HepG2 (cell line): Measurements from ENCODE around the gene CC2D1A.

Experiments used
- ATF7-NPFF ChIP-seq: sonication (generic); formaldehyde crosslinking; IDR thresholded peaks from 2 replicates; pipeline ENCODE4 v1.8.1; 2023; ENCODE audit warnings: mild to moderate bottlenecking, low read depth, missing genetic modification reagents, moderate library complexity
- EP300 ChIP-seq, 3 experiments: sonication (generic) in 1 of 3; formaldehyde crosslinking in 1 of 3; IDR thresholded peaks; 2 replicates each; pipeline versions ENCODE4 v1.5.1 to v1.6.1; 2011 to 2020; ENCODE audit warnings: low read depth in 2 of 3, low read length in 2 of 3, borderline replicate concordance in 1 of 3, improper control_type of control experiment in 1 of 3, mild to moderate bottlenecking in 1 of 3, missing genetic modification reagents in 1 of 3, moderate library complexity in 1 of 3
- HNRNPUL1 ChIP-seq: fragments of 200-400 bp; formaldehyde crosslinking; IDR thresholded peaks from 2 replicates; pipeline ENCODE4 v1.6.1; 2017; ENCODE audit warnings: low read depth, mild to moderate bottlenecking, low read length, moderate library complexity
- KAT2B ChIP-seq: fragments of 150-350 bp; IDR thresholded peaks from 2 replicates; pipeline ENCODE4 v1.6.1; 2014; ENCODE audit warnings: low read depth, low read length, borderline replicate concordance
- MED1 ChIP-seq: sonication (generic); formaldehyde crosslinking; IDR thresholded peaks from 2 replicates; pipeline ENCODE4 v1.4.0; 2020; ENCODE audit warnings: missing genetic modification reagents
- NR2F6 ChIP-seq, 2 experiments: IDR thresholded peaks; 2 replicates each; pipeline ENCODE4 v1.6.1; 2016; ENCODE audit warnings: antibody characterized with exemption in 1 of 2, mild to moderate bottlenecking in 1 of 2
- REST ChIP-seq, 2 experiments: IDR thresholded peaks; 2 replicates each; pipeline ENCODE4 v1.6.1; 2011 to 2012; ENCODE audit warnings: low read length in 2 of 2, borderline replicate concordance in 1 of 2, low read depth in 1 of 2, mild to moderate bottlenecking in 1 of 2, moderate library complexity in 1 of 2
- SALL1 ChIP-seq: sonication (generic); formaldehyde crosslinking; IDR thresholded peaks from 2 replicates; pipeline ENCODE4 v1.8.0; 2022; ENCODE audit warnings: mild to moderate bottlenecking, missing genetic modification reagents
- SUZ12 ChIP-seq: fragments of 150-350 bp; IDR thresholded peaks from 2 replicates; pipeline ENCODE4 v1.6.1; 2014; ENCODE audit warnings: low read depth, low read length
- ZNF530 ChIP-seq: sonication (generic); formaldehyde crosslinking; IDR thresholded peaks from 2 replicates; pipeline ENCODE4 v1.5.0; 2020; ENCODE audit warnings: low read depth, mild to moderate bottlenecking, missing genetic modification reagents
- TF ChIP-seq, protein P1 (sequence below): sonication (generic); formaldehyde crosslinking; IDR thresholded peaks from 2 replicates; pipeline ENCODE4 v1.5.0; 2020; ENCODE audit warnings: mild to moderate bottlenecking, missing genetic modification reagents, moderate library complexity
- TF ChIP-seq, protein P2 (sequence below): sonication (generic); formaldehyde crosslinking; IDR thresholded peaks from 2 replicates; pipeline ENCODE4 v1.5.0; 2020; ENCODE audit warnings: missing genetic modification reagents

GRCh38 chr19:13977803-13978202, 71.8 kb downstream of the CC2D1A start:
- TF ChIP-seq SALL1 (CRISPR knock-in tag): no peak
- TF ChIP-seq, protein P1, sequence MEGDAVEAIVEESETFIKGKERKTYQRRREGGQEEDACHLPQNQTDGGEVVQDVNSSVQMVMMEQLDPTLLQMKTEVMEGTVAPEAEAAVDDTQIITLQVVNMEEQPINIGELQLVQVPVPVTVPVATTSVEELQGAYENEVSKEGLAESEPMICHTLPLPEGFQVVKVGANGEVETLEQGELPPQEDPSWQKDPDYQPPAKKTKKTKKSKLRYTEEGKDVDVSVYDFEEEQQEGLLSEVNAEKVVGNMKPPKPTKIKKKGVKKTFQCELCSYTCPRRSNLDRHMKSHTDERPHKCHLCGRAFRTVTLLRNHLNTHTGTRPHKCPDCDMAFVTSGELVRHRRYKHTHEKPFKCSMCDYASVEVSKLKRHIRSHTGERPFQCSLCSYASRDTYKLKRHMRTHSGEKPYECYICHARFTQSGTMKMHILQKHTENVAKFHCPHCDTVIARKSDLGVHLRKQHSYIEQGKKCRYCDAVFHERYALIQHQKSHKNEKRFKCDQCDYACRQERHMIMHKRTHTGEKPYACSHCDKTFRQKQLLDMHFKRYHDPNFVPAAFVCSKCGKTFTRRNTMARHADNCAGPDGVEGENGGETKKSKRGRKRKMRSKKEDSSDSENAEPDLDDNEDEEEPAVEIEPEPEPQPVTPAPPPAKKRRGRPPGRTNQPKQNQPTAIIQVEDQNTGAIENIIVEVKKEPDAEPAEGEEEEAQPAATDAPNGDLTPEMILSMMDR (CRISPR knock-in tag): no peak
- no peak for TF ChIP-seq EP300 (IDR thresholded peaks at IDR 0.05; ENCODE audit: low read depth in 2 of 2, low read length in 2 of 2)
- no peak for TF ChIP-seq EP300 (CRISPR knock-in tag; IDR thresholded peaks at IDR 0.05; ENCODE audit: borderline replicate concordance)
- TF ChIP-seq ATF7-NPFF (CRISPR knock-in tag): no peak
- no peak for TF ChIP-seq REST (IDR thresholded peaks at IDR 0.05; ENCODE audit: borderline replicate concordance in 1 of 2, low read depth in 1 of 2, low read length in 2 of 2)
- TF ChIP-seq, protein P2, sequence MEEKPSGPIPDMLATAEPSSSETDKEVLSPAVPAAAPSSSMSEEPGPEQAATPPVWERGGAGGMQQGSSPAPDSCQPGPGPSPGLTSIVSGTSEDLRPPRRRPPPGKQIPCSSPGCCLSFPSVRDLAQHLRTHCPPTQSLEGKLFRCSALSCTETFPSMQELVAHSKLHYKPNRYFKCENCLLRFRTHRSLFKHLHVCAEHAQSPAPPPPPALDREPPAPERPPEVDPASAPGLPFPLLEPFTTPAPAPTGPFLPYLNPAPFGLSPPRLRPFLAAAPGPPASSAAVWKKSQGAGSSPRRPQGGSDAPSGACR (CRISPR knock-in tag): no peak
- no peak for TF ChIP-seq ZNF530 (CRISPR knock-in tag)
- no peak for TF ChIP-seq SUZ12
- no peak for TF ChIP-seq HNRNPUL1
- TF ChIP-seq KAT2B: no peak
- no peak for TF ChIP-seq MED1 (CRISPR knock-in tag)
- no peak for TF ChIP-seq NR2F6 (IDR thresholded peaks at IDR 0.05)
- no peak for TF ChIP-seq NR2F6 (CRISPR knock-in tag; IDR thresholded peaks at IDR 0.05)
